GM12878 (cell line): ENCODE results near the gene UFM1. TPM values are rescaled to one million over a fixed set of nuclear protein-coding genes. Genes with fewer than 3 reads are reported as not detected.

Experiments
- BACH1 ChIP-seq: fragments of 450-650 bp; IDR thresholded peaks from 2 replicates; pipeline ENCODE4 v1.6.1; 2017; ENCODE audit warnings: mild to moderate bottlenecking, borderline replicate concordance
- CBFB ChIP-seq: IDR thresholded peaks from 2 replicates; pipeline ENCODE4 v1.6.1; 2016; ENCODE audit warnings: antibody characterized with exemption, low read depth
- CBX3 ChIP-seq: fragments of 200-600 bp; sonication (generic); IDR thresholded peaks from 2 replicates; pipeline ENCODE4 v1.6.1; 2016; ENCODE audit warnings: low read depth, borderline replicate concordance
- ETV6 ChIP-seq, 2 experiments: fragments of 450-650 bp in 1 of 2; IDR thresholded peaks in 1 of 2; conservative IDR thresholded peaks in 1 of 2; 2 replicates each; pipeline ENCODE4 v1.6.1; 2014; ENCODE audit warnings: antibody characterized with exemption in 1 of 2, borderline replicate concordance in 1 of 2, low read depth in 1 of 2, mild to moderate bottlenecking in 1 of 2, moderate library complexity in 1 of 2
- EZH2 ChIP-seq: IDR thresholded peaks from 2 replicates; pipeline ENCODE4 v1.6.1; 2012; ENCODE audit warnings: low read depth, mild to moderate bottlenecking, control low read depth, inconsistent platforms, low read length, borderline replicate concordance; ENCODE audit not compliant: control insufficient read depth
- HDAC2 ChIP-seq: fragments of 200-600 bp; sonication (generic); IDR thresholded peaks from 2 replicates; pipeline ENCODE4 v1.6.1; 2017
- MLLT1 ChIP-seq: fragments of 450-650 bp; IDR thresholded peaks from 2 replicates; pipeline ENCODE4 v1.6.1; 2016; ENCODE audit warnings: mild to moderate bottlenecking
- NFXL1 ChIP-seq: fragments of 450-650 bp; IDR thresholded peaks from 2 replicates; pipeline ENCODE4 v1.6.1; 2017; ENCODE audit warnings: antibody characterized with exemption, mild to moderate bottlenecking, borderline replicate concordance
- NR2C1 ChIP-seq: fragments of 450-650 bp; IDR thresholded peaks from 2 replicates; pipeline ENCODE4 v1.6.1; 2017; ENCODE audit warnings: antibody characterized with exemption, mild to moderate bottlenecking, moderate library complexity
- NR2F1 ChIP-seq: fragments of 450-650 bp; conservative IDR thresholded peaks from 2 replicates; pipeline ENCODE4 v1.6.1; 2017; ENCODE audit warnings: mild to moderate bottlenecking
- SMC3 ChIP-seq: IDR thresholded peaks from 2 replicates; pipeline ENCODE4 v1.6.1; 2011; ENCODE audit warnings: low read length, improper control_type of control experiment, borderline replicate concordance
- WRNIP1 ChIP-seq: IDR thresholded peaks from 2 replicates; pipeline ENCODE4 v1.6.1; 2011; ENCODE audit warnings: low read depth, low read length, improper control_type of control experiment, borderline replicate concordance
- ZNF24 ChIP-seq: fragments of 450-650 bp; IDR thresholded peaks from 2 replicates; pipeline ENCODE4 v1.6.1; 2017; ENCODE audit warnings: antibody characterized with exemption, mild to moderate bottlenecking
- ZNF622 ChIP-seq: fragments of 450-650 bp; IDR thresholded peaks from 2 replicates; pipeline ENCODE4 v1.6.1; 2017; ENCODE audit warnings: mild to moderate bottlenecking, inconsistent platforms
- polyA plus RNA-seq, 11 experiments: library from polyadenylated mRNA; depleted of rRNA in 4 of 11; unstranded in 6 of 11; stranded (reverse) in 5 of 11; fragments of >200 nt; fragmentation: Nextera tagmentation in 4 of 11; fragmentation: Illumina TruSeq in 1 of 11; extraction: Ambion mirVana in 4 of 11; extraction: Trizol in 1 of 11; gene quantifications; 1 replicate in 1 of 11; 2 replicates in 10 of 11; pipeline versions ENCODE4 v1.2.1 to v1.2.3, GENCODE V29; 2011 to 2016; ENCODE audit warnings: inconsistent platforms in 2 of 11, missing spikeins in 2 of 11, low read depth in 1 of 11
- total RNA-seq, 4 experiments: library from RNA; depleted of rRNA in 3 of 4; stranded (reverse); fragments of >200 nt in 3 of 4; fragmentation: Illumina TruSeq in 1 of 4; extraction: Trizol in 1 of 4; gene quantifications; 2 replicates each; pipeline versions ENCODE4 v1.2.1 to v1.2.3, GENCODE V29; 2013 to 2021

Gene UFM1
- total and polyA plus RNA-seq, 10 of the 15 experiments (the other 5 are each of a cell fraction or from before 2014, with no cell fraction given) = 40.8 to 96.5 (median 73.8) TPM

GRCh38 chr13:38349390-38350113 lies at the start of gene UFM1 (continued):
- no peak for TF ChIP-seq SMC3
- TF ChIP-seq WRNIP1 = no peak
- no peak for TF ChIP-seq ETV6 (conservative IDR thresholded peaks at IDR 0.05 in 1 of 2, IDR thresholded peaks at IDR 0.05 in 1 of 2; ENCODE audit: borderline replicate concordance in 1 of 2, low read depth in 1 of 2)
- TF ChIP-seq NFXL1 = no peak
- TF ChIP-seq CBFB = peak; percentile 54
- peak; percentile 71; the same call in 1 of the 2 replicates for TF ChIP-seq MLLT1
- no peak for TF ChIP-seq NR2F1
- no peak; the same call in 1 of the 2 replicates for TF ChIP-seq BACH1
- TF ChIP-seq ZNF24 = no peak; the same call in 1 of the 2 replicates
- no peak for TF ChIP-seq ZNF622
- TF ChIP-seq NR2C1 = peak; percentile 35; the same call in 1 of the 2 replicates
- no peak for TF ChIP-seq CBX3
- no peak for TF ChIP-seq EZH2
- no peak for TF ChIP-seq HDAC2
